Natural killer cell treated with Interleukin-12 subunit alpha and Interleukin-12 subunit beta and Interleukin-15 and Interleukin-18, amount 100 ng/mL, for 72 hours (primary cell): Measurements from ENCODE around the gene HSPB9. TPM values are rescaled to one million over a fixed set of nuclear protein-coding genes. Genes with fewer than 3 reads are reported as not detected.
A peak's percentile ranks its signal among the peaks of the same experiment; 100 is the strongest.

ENCODE experiments used
- ATAC-seq, 2 donors: fragments of 150-1000 bp; cut with Tn5 transposase in 1 of 2; sonication (Bioruptor Pico), chemical (Tn5 transposase) in 1 of 2; 2 replicates each; pipeline ENCODE4 v1.10.0; 2021
- DNase-seq: peaks from one replicate; pipeline ENCODE4 v3.0.0; 2022; ENCODE audit warnings: low spot score
- H3K27ac Mint-ChIP-seq, 2 donors: 1 replicate in 1 of 2; 2 replicates in 1 of 2; pipeline ENCODE4 v1.8.0; 2022; ENCODE audit warnings: mixed read lengths in 2 of 2, mild to moderate bottlenecking in 1 of 2, moderate library complexity in 1 of 2
- H3K27me3 Mint-ChIP-seq, 2 donors: 1 replicate in 1 of 2; 2 replicates in 1 of 2; pipeline ENCODE4 v1.8.0; 2022; ENCODE audit warnings: mixed read lengths in 2 of 2
- H3K36me3 Mint-ChIP-seq: one replicate; pipeline ENCODE4 v1.8.0; 2022; ENCODE audit warnings: mixed read lengths
- H3K4me1 Mint-ChIP-seq, 2 donors: 1 replicate in 1 of 2; 2 replicates in 1 of 2; pipeline ENCODE4 v1.8.0; 2022; ENCODE audit warnings: low read depth in 2 of 2, mixed read lengths in 2 of 2, mild to moderate bottlenecking in 1 of 2
- H3K4me3 Mint-ChIP-seq: one replicate; pipeline ENCODE4 v1.8.0; 2022; ENCODE audit warnings: mixed read lengths
- H3K9me3 Mint-ChIP-seq: 2 replicates; pipeline ENCODE4 v1.8.0; 2022; ENCODE audit warnings: mixed read lengths
- total RNA-seq, 2 donors: library from RNA; stranded (reverse); gene quantifications; one replicate each; pipeline ENCODE4 v1.2.3, GENCODE V29; 2022

Gene HSPB9
- total RNA-seq, 2 donors from 2014 or later: not detected

GRCh38 chr17:42092939-42093338 lies 29.7 kb upstream of the HSPB9 start:
- Mint-ChIP-seq H3K4me3 (no peak overlapping the region), H3K36me3 (no peaks in the 10 kb centered on the region), H3K9me3 (no peaks in the 10 kb centered on the region), H3K27ac (no peak overlapping the region), H3K4me1 (peaks cover 0 to 2% of the 10 kb centered on the region in 2 donors), H3K27me3 (peaks cover 8 to 18% of the 10 kb centered on the region in 2 donors)
- no peak for ATAC-seq
- DNase-seq: no peak

GRCh38 chr17:42094375-42095069 lies 28.1 kb upstream of the HSPB9 start:
- H3K9me3 Mint-ChIP-seq: no peaks in the 10 kb centered on the region
- H3K27me3 Mint-ChIP-seq: peaks cover 8 to 19% of the 10 kb centered on the region in 2 donors
- no peak overlapping the region for H3K4me3 Mint-ChIP-seq
- ATAC-seq: peak in 1 of 2 donors; percentile 26
- H3K36me3 Mint-ChIP-seq: no peaks in the 10 kb centered on the region
- DNase-seq: no peak
- H3K4me1 Mint-ChIP-seq: peaks cover 0 to 4% of the 10 kb centered on the region in 2 donors
- no peak overlapping the region for H3K27ac Mint-ChIP-seq

GRCh38 chr17:42096360-42097111 lies 26.1 kb upstream of the HSPB9 start:
- Mint-ChIP-seq H3K27me3 (peaks cover 8 to 18% of the 10 kb centered on the region in 2 donors), H3K9me3 (no peaks in the 10 kb centered on the region), H3K27ac (no peak overlapping the region), H3K4me1 (peaks cover 0 to 6% of the 10 kb centered on the region in 2 donors), H3K36me3 (no peaks in the 10 kb centered on the region), H3K4me3 (no peak overlapping the region)
- DNase-seq: no peak
- ATAC-seq: peak in 1 of 2 donors; percentile 22

- peaks cover 0 to 7% of the 10 kb centered on the region in 2 donors for H3K4me1 Mint-ChIP-seq
- H3K27me3 Mint-ChIP-seq: peaks cover 8 to 18% of the 10 kb centered on the region in 2 donors
- DNase-seq (no peak), ATAC-seq (no peak)
- no peak within 1 kb of the TSS for H3K27ac Mint-ChIP-seq
- no peaks in the 10 kb centered on the region for H3K36me3 Mint-ChIP-seq
- H3K9me3 Mint-ChIP-seq: no peaks in the 10 kb centered on the region
- no peak within 1 kb of the TSS for H3K4me3 Mint-ChIP-seq
Observed at GRCh38 chr17:42097691-42098631, 24.6 kb upstream of the HSPB9 start, which contains the start of gene ZNF385C. Gene ZNF385C, minus strand, starts transcription at chr17:42098473. Its CDS starts 35,417 bp downstream, at chr17:42063056.

- DNase-seq (no peak), ATAC-seq (no peak)
- no peak overlapping the region for H3K4me3 Mint-ChIP-seq
- peaks cover 7 to 18% of the 10 kb centered on the region in 2 donors for H3K27me3 Mint-ChIP-seq
- no peaks in the 10 kb centered on the region for H3K9me3 Mint-ChIP-seq
- no peaks in the 10 kb centered on the region for H3K36me3 Mint-ChIP-seq
- H3K4me1 Mint-ChIP-seq: peaks cover 0 to 7% of the 10 kb centered on the region in 2 donors
- no peak overlapping the region for H3K27ac Mint-ChIP-seq
Observed at GRCh38 chr17:42098730-42099399, 23.7 kb upstream of the HSPB9 start.

- Mint-ChIP-seq H3K4me3 (no peak overlapping the region), H3K4me1 (peaks cover 0 to 11% of the 10 kb centered on the region in 2 donors), H3K36me3 (no peaks in the 10 kb centered on the region), H3K9me3 (no peaks in the 10 kb centered on the region), H3K27me3 (peaks cover 0 to 14% of the 10 kb centered on the region in 2 donors), H3K27ac (peak overlapping the region in 1 of 2 donors; percentile 37)
- peak; percentile 78 to 85 for ATAC-seq
- peak; percentile 73 for DNase-seq
Observed at GRCh38 chr17:42101513-42102292, 20.9 kb upstream of the HSPB9 start.

- DNase-seq (no peak), ATAC-seq (no peak)
- H3K9me3 Mint-ChIP-seq: no peaks in the 10 kb centered on the region
- H3K4me3 Mint-ChIP-seq: no peak overlapping the region
- peaks cover 0 to 3% of the 10 kb centered on the region in 2 donors for H3K27me3 Mint-ChIP-seq
- H3K36me3 Mint-ChIP-seq: no peaks in the 10 kb centered on the region
- H3K27ac Mint-ChIP-seq: no peak overlapping the region
- peaks cover 0 to 15% of the 10 kb centered on the region in 2 donors for H3K4me1 Mint-ChIP-seq
Observed at GRCh38 chr17:42103221-42103954, 19.2 kb upstream of the HSPB9 start.

GRCh38 chr17:42104264-42104663 lies 18.3 kb upstream of the HSPB9 start:
- no peak for DNase-seq
- Mint-ChIP-seq H3K4me1 (peaks cover 0 to 15% of the 10 kb centered on the region in 2 donors), H3K9me3 (no peaks in the 10 kb centered on the region), H3K4me3 (no peak overlapping the region), H3K36me3 (no peaks in the 10 kb centered on the region), H3K27me3 (peaks cover 0 to 3% of the 10 kb centered on the region in 2 donors), H3K27ac (no peak overlapping the region)
- no peak for ATAC-seq

GRCh38 chr17:42106009-42106408 lies 16.6 kb upstream of the HSPB9 start:
- Mint-ChIP-seq H3K4me3 (peak overlapping the region; percentile 2), H3K36me3 (no peaks in the 10 kb centered on the region), H3K9me3 (no peaks in the 10 kb centered on the region), H3K27me3 (no peaks in the 10 kb centered on the region), H3K27ac (no peak overlapping the region), H3K4me1 (peaks cover 5 to 19% of the 10 kb centered on the region in 2 donors)
- ATAC-seq (no peak), DNase-seq (no peak)

- H3K4me3 Mint-ChIP-seq: no peak overlapping the region
- no peaks in the 10 kb centered on the region for H3K27me3 Mint-ChIP-seq
- no peaks in the 10 kb centered on the region for H3K36me3 Mint-ChIP-seq
- H3K9me3 Mint-ChIP-seq: no peaks in the 10 kb centered on the region
- H3K4me1 Mint-ChIP-seq: peaks cover 9 to 18% of the 10 kb centered on the region in 2 donors
- ATAC-seq (no peak), DNase-seq (no peak)
- H3K27ac Mint-ChIP-seq: no peak overlapping the region
Observed at GRCh38 chr17:42107124-42107523, 15.5 kb upstream of the HSPB9 start.

GRCh38 chr17:42107597-42108576 lies 14.7 kb upstream of the HSPB9 start:
- DNase-seq: peak; percentile 91
- Mint-ChIP-seq H3K4me3 (peak overlapping the region; percentile 36), H3K9me3 (no peaks in the 10 kb centered on the region), H3K27me3 (no peaks in the 10 kb centered on the region), H3K27ac (no peak overlapping the region), H3K4me1 (peaks cover 14 to 25% of the 10 kb centered on the region in 2 donors), H3K36me3 (no peaks in the 10 kb centered on the region)
- ATAC-seq: peak; percentile 95 to 96
